ENCODE results near the gene HSPB9.

- TF ChIP-seq NR2C2 (CRISPR knock-in tag; IDR thresholded peaks at IDR 0.05): no peak
- no peak for TF ChIP-seq MAX (CRISPR knock-in tag; IDR thresholded peaks at IDR 0.05)
- TF ChIP-seq PRRX2 (CRISPR knock-in tag; IDR thresholded peaks at IDR 0.05): no peak
Measured at GRCh38 chr17:42110301-42111264, 12.0 kb upstream of the HSPB9 start.
